Endometrial microvascular endothelial cells (primary cell): ENCODE data around the gene EP400. TPM values are rescaled to one million over a fixed set of nuclear protein-coding genes. Genes with fewer than 3 reads are reported as not detected.

Experiments
- in situ Hi-C: cut with HindIII; loops from 2 replicates; pipeline ENCODE4 v1.10.0; 2017; ENCODE audit warnings: low sequenced_read_pairs, low pct_unique_long_range_greater_than_20kb; ENCODE audit errors: inconsistent ontology term
- total RNA-seq: library from RNA; depleted of rRNA; stranded (reverse); fragments of >200 nt; gene quantifications from one replicate; pipeline ENCODE4 v1.2.3, GENCODE V29; 2015; ENCODE audit errors: inconsistent ontology term

EP400 gene
- total RNA-seq, 1 donor from 2014 or later: 10.0 TPM

DNA sequence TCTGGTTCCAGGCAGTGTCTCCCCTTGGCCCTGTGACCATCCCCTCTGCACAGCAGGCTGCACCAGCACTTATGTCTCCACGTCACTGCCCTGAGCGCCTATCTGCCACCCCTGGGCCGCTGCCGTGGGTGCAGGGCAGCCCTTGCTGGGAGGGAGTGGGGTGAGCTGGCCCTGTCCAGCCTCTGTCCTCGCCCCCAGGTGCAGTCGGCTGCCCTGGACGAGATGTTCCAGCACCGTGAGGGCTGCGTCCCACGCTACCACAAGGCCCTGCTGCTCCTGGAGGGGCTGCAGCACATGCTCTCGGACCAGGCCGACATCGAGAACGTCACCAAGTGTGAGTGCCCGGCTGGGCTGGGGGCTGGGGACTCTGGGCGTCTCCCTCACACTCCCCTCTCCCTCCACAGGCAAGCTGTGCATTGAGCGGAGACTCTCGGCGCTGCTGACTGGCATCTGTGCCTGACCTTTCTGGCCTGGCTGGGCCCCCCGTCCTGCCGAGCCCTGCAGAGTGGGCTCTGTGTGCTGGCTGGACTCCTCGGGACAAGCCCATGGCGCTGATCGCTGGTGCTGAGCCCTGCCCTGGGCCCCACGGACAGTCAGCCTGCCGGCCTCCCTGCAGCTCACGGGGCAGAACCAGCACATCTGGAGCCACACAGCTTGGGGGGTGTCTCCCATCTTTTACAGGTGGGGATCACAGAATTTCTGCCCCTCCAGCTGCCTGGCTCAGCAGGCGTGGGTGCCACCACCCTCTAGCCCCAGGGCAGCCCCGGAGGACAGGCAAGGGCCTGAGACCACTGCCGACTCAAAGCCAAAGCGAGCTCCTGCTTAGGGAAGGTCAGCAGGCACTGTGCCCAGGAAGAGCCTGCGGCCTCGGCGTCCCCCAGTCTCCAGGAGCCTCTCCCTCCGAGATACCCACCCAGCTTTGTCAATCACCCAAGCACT, 28.6 kb upstream of the EP400 start:
- in situ Hi-C loops: no loop called here

DNA sequence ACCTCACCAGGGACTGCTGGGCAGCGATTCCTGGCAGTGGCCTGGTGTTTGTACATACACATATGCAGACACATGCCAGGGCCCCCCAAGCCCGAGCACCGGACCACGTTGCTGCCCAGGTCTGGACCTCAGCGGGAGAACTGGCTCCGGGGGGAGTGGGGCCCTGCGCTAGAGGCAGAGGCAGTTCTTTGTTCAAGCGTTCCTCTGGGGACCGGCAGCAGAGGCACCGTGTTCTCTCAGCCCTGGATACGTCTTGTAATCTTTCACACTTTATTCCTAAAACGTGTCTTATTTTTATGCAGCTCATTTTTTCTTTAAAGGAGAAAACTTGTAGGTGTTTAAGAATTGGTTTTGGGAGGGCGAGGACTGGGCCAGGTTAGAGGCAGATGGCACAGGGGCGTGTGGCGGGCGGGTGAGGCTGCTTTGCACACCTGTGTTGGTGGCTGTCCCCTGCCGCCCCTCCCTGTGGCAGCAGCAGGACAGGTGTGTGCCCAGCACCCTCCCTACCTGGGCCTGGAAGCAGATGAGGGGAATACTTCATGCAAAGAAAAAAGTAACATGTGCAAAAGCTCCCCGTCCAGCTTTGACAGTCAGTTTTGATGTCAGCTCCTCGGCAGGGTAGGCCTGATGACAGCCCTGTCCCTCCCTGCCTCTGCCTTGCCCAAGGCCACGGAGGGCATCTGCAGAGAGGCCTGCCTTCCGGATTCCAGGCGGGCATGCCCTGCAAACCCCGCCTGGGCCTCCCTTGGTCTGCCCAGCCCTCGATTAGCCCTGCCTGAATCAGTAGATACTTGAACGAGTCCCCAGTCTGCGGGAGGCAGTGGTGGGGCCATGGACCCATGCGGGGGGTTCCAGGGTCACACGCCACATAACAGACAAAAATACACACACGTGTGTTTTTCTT, 27.6 kb upstream of the EP400 start:
- in situ Hi-C loops: no loop called here

DNA sequence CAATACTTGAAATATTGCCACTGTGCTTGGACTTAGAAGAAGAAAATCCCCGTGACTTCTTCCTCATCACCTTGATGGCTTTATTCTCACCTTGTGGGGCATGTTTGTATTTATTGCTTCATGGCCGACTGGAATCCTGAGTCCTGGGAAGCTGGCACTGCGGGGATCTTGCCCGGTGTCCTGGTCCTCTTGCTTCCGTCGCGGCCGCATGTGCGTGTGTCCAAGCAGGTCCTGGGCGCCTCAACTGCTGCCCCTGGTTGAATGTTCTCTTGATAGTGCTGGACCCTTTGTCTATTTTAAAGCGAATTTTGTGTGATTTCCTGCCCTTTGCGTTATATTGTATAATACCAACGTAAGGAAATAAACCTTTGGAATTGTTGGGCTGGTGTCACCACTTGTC, 27.0 kb upstream of the EP400 start:
- in situ Hi-C loops: no loop called here

- in situ Hi-C loops: no loop called here
Observed at GRCh38 chr12:131923260-131923659, 26.5 kb upstream of the EP400 start.

DNA sequence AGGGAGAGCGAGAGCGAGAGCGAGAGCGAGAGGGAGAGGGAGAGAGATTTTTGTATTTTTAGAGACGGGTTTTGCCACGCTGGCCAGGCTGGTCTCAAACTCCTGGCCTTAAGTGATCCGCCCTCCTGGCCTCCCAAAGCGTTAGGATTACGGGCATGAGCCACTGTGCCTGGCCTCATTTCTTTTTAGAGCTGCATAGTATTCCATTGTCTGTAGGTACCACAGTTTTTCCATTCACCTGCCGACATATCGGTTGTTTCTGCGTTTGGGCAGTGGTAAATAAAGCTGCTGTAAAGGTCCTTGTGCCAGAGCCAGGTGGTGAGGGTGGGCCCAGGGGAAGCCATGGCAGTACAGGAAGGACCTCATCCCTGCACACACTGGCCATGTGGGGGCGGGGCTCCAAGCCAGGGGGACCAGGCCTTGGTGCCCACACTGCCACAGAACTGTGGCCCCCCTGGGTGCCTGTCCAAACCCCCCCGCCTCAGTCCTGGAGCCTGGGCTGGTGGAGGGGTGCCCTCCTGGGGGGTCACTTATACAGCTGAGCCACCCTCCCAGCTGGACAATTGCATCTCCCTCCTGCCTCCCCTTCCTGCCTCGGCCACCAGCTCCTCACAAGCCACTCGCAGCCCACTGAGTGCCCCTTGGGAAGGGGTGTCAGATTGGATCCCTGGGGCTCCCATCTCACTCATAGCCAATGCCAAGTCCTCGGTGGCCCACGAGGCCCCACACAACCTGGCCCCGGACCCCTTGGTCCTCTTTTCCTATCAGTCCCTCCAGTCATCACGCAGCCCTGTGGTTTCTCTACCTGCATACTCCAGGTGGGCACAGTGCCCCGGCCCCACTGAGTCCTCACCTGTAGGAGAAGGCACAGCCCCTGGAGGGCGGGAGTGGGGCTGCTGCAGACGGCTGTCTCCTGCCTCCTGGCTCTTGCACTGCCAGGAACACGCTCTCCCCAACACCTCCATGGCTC, 22.3 kb upstream of the EP400 start:
- in situ Hi-C loops: no loop called here

DNA sequence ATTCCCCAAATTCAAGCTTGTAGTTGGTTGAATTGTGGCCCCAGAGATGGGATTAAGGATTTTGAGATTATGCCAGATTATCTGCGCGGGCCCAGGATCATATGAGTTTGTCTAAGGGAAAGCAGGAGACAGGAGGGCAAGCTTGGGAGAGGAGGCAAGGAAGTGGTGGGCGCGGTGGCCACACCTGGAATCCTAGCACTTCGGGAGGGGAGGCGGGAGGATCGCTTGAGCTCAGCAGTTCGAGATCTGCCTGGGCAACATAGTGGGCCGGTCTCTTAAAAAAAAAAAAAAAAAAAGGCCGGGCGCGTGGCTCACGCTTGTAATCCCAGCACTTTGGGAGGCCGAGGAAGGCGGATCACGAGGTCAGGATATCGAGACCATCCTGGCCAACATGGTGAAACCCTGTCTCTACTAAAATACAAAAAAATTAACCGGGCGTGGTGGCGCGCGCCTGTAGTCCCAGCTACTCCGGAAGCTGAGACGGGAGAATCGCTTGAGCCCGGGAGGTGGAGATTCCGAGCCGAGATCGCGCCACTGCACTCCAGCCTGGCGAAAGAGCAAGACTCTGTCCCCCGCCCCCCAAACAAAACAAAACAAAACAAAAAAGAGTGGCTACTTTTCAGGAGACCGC, 21.5 kb upstream of the EP400 start:
- in situ Hi-C loops: no loop called here

GRCh38 chr12:131928711-131929580, 20.8 kb upstream of the EP400 start, which contains the start of gene PUS1:
PUS1 (plus strand) TSS chr12:131929276; CDS start chr12:131929723, 447 bp downstream.
- in situ Hi-C loops: no loop called here

GRCh38 chr12:131929581-131930456, 19.9 kb upstream of the EP400 start:
- in situ Hi-C loops: no loop called here

DNA sequence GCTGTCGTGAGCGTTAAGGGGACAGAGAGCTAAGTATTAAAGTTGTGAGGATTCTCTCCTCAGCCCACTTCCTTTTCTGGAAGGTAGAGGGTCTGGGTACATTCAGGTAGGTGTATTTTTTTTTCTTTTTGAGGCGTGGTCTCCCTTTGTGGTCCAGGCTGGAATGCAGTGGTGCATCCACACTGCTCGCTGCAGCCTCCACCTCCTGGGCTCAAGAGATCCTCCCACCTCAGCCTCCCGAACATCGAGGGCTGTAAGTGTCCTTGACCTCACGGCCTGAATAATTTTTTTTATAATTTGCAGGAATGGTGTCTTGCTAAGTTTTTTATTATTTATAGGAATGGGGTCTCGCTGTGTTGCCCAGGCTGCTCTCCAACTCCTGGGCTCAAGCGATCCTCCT, 19.2 kb upstream of the EP400 start:
- in situ Hi-C loops: no loop called here

DNA sequence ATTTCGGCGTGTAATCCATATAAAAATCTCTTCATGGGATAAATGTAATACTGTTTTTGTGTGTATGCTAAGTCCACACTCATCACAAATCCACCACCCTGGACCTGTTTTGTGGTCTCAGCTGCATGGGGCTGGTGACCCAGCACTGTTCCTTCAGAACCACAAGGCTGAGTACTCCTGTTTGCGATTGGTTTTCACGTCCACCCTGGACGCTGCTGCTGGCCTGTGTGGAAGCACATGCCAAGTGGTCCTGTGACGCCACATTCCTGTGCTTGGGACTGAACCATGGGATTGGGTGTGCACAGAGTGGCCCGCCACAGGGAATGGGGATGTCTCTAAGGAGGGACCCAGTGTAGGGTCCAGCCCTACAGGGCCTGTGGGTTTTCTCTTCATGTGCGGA, 16.4 kb upstream of the EP400 start:
- in situ Hi-C loops: no loop called here

DNA sequence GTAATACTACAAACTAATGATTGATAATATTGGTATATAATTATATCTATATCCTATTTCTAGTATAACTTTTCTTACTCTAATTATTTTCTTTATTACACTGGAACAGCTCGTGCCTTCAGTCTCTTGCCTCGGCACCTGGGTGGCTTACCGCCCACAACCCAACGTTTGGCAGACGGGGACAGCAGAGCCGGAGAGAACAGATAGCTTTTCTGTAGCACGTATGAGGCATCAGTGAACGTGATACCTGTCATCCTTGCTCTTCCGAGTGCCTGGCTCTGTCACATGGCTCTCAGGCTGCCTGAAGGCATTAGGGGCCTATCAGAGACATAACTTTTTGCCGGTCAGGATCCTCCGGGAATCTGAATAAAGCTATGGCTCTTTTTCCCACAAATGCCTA, 15.2 kb upstream of the EP400 start:
- in situ Hi-C loops: no loop called here

DNA sequence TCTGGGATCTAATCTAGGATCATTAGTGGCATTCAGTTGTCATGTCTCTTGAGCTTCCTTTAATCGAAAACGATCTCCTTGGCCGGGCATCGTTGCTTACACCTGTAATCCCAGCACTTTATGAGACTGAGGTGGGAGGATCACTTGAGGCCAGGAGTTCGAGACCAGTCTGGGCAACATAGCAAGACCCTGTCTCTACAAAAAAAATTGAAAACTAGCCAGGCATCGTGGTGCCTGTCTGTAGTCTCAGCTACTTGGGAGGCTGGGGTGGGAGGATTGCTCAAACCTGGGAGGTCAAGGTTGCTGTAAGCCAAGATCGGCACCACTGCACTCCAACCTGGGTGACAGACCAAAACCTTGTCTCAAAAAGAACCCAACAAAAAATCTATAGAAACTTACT, 11.7 kb upstream of the EP400 start:
- in situ Hi-C loops: no loop called here

DNA sequence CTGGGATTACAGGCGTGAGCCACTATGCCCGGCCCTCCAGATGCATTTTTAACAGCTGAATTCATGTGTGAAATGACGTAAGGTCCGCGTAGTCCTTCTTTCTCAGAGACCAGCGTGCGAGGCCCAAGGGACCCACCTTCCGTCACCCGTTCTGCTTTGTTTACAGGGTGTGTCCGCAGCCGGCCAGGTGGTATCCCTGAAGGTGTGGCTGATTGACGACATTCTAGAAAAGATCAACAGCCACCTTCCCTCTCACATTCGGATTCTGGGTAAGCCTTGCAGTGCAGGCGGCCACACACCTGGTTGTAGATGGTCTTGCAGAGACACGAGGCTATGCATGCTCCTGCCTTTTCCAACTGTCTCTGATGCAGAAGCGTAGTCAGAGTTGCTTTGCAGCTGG, 10.7 kb upstream of the EP400 start:
- in situ Hi-C loops: no loop called here

GRCh38 chr12:131940141-131940547, 9.6 kb upstream of the EP400 start:
- in situ Hi-C loops: no loop called here

DNA sequence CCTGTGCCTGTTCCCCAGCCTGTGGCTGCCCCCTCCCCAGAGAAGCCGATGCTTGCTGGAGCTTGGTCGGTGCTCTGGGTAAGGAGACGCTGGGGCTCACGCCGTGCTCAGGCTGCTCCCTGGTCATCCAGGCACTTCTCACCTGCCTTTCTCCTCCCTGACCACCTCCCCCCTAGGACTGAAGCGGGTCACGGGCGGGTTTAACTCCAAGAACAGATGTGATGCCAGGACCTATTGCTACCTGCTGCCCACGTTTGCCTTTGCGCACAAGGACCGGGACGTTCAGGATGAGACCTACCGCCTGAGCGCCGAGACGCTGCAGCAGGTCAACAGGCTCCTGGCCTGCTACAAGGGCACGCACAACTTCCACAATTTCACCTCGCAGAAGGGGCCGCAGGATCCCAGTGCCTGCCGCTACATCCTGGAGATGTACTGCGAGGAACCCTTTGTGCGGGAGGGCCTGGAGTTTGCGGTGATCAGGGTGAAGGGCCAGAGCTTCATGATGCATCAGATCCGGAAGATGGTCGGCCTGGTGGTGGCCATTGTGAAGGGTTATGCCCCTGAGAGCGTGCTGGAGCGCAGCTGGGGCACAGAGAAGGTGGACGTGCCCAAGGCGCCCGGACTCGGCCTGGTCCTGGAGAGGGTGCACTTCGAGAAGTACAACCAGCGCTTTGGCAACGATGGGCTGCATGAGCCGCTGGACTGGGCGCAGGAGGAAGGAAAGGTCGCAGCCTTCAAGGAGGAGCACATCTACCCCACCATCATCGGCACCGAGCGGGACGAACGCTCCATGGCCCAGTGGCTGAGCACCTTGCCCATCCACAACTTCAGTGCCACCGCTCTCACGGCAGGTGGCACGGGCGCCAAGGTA, 8.4 kb upstream of the EP400 start:
- in situ Hi-C loops: no loop called here

DNA sequence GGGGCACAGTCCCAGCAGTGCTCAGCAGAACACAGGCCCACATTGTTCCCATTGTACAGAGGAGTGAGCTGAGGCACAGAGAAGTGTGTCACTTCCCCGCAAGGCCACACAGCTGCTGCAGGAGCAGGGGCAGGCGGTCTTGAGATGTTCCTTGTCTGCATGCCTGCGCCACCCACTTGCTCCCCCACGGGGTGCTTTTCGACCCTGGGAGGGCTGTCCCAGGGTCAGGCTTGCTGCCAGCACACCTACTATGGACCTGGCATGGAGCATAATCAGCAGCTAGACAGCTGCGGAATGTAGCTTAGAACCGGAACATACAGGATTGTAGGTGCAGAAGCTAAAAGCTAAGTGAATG, 7.8 kb upstream of the EP400 start:
- in situ Hi-C loops: no loop called here
